ENCODE data around the gene C4A. TPM values are rescaled to one million over a fixed set of nuclear protein-coding genes. Genes with fewer than 3 reads are reported as not detected.
"Not testable (repeated sequence)": the region's sequence is repeated elsewhere in the genome, so short reads cannot be mapped to it uniquely, and the experiment has no call there.

Gene C4A
- total and polyA plus RNA-seq, 3 experiments from 2014 or later: 0.40 to 3.4 (median 3.3) TPM

DNA sequence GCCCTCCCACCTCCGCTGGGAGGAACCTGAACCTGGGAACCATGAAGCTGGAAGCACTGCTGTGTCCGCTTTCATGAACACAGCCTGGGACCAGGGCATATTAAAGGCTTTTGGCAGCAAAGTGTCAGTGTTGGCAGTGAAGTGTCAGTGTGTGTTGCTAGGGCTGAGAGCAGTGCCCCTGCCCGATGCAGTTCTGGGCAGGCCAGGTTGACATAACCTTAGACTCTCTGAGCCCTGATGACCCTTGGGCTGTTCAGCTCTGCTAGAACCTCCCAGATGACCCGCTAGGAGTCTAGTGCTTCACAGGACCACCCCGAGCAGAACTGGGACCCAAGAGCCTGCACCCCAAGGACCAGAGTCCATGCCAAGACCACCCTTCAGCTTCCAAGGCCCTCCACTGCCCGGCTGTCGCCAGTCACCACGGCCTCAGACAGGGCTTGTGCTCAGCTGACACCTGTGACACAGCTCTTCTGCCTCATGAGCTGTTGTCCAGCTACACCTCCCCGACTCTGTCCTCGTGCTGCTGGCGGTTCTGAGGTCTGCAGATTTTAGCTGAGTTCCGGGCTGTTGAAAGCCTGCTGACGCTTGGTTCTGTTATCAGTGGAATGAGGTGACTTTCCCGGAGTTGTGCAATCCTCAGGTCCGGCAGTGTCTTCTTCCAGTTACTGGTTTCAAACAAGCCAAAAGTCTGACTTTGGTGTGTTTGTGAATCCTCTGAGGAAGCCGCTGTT, 53.6 kb downstream of the C4A start:
- H3K4me1 Mint-ChIP-seq; CTCF ChIA-PET; H3K4me3 ChIP-seq (ENCODE audit: low read length); H3K36me3 Mint-ChIP-seq; H3K9me3 Mint-ChIP-seq; H3K27ac Mint-ChIP-seq; H3K4me3 Mint-ChIP-seq; POLR2A ChIA-PET; DNase-seq; H3K27me3 ChIP-seq (ENCODE audit: insufficient read depth, low read length, poor library complexity, severe bottlenecking); H3K27me3 Mint-ChIP-seq; H3K9me3 ChIP-seq (ENCODE audit: low read length); H3K4me1 ChIP-seq (ENCODE audit: insufficient read depth, low read length); H3K36me3 ChIP-seq (ENCODE audit: insufficient read depth, low read length); H3K27ac ChIP-seq (ENCODE audit: low read depth, low read length): not testable (repeated sequence)

GRCh38 chr6:32037136-32037535, 55.3 kb downstream of the C4A start:
- H3K27ac Mint-ChIP-seq; POLR2A ChIA-PET; H3K9me3 ChIP-seq (ENCODE audit: low read length); H3K4me3 Mint-ChIP-seq; H3K4me1 Mint-ChIP-seq; H3K36me3 ChIP-seq (ENCODE audit: insufficient read depth, low read length); DNase-seq; H3K4me1 ChIP-seq (ENCODE audit: insufficient read depth, low read length); H3K27me3 Mint-ChIP-seq; H3K27me3 ChIP-seq (ENCODE audit: insufficient read depth, low read length, poor library complexity, severe bottlenecking); H3K36me3 Mint-ChIP-seq; H3K27ac ChIP-seq (ENCODE audit: low read depth, low read length); H3K9me3 Mint-ChIP-seq; CTCF ChIA-PET; H3K4me3 ChIP-seq (ENCODE audit: low read length): not testable (repeated sequence)

GRCh38 chr6:32037598-32038524, 56.0 kb downstream of the C4A start, which contains the start of gene CYP21A2:
Gene CYP21A2, plus strand, starts transcription at chr6:32038415. Its CDS starts 8 bp downstream, at chr6:32038423.
- H3K36me3 ChIP-seq (ENCODE audit: insufficient read depth, low read length); H3K9me3 Mint-ChIP-seq; DNase-seq; H3K27me3 ChIP-seq (ENCODE audit: insufficient read depth, low read length, poor library complexity, severe bottlenecking); H3K9me3 ChIP-seq (ENCODE audit: low read length); H3K4me1 Mint-ChIP-seq; H3K27me3 Mint-ChIP-seq; H3K4me1 ChIP-seq (ENCODE audit: insufficient read depth, low read length); H3K36me3 Mint-ChIP-seq; POLR2A ChIA-PET; CTCF ChIA-PET; H3K27ac ChIP-seq (ENCODE audit: low read depth, low read length); H3K4me3 ChIP-seq (ENCODE audit: low read length): not testable (repeated sequence)
- Mint-ChIP-seq H3K27ac (peak within 1 kb of the TSS; percentile 40 to 86 (median 68)), H3K4me3 (peak within 1 kb of the TSS in 3 of 7 donors; percentile 2 to 34 (median 32))

- H3K36me3 Mint-ChIP-seq; H3K27me3 Mint-ChIP-seq; H3K27ac Mint-ChIP-seq; CTCF ChIA-PET; POLR2A ChIA-PET; H3K4me3 ChIP-seq (ENCODE audit: low read length); H3K36me3 ChIP-seq (ENCODE audit: insufficient read depth, low read length); H3K4me1 ChIP-seq (ENCODE audit: insufficient read depth, low read length); DNase-seq; H3K27me3 ChIP-seq (ENCODE audit: insufficient read depth, low read length, poor library complexity, severe bottlenecking); H3K9me3 Mint-ChIP-seq; H3K4me3 Mint-ChIP-seq; H3K27ac ChIP-seq (ENCODE audit: low read depth, low read length); H3K9me3 ChIP-seq (ENCODE audit: low read length); H3K4me1 Mint-ChIP-seq: not testable (repeated sequence)
Measured at GRCh38 chr6:32038878-32039277, 57.0 kb downstream of the C4A start.

- H3K4me3 Mint-ChIP-seq; H3K27ac Mint-ChIP-seq; H3K9me3 Mint-ChIP-seq; POLR2A ChIA-PET; H3K36me3 Mint-ChIP-seq; H3K9me3 ChIP-seq (ENCODE audit: low read length); H3K27me3 Mint-ChIP-seq; DNase-seq; H3K4me1 ChIP-seq (ENCODE audit: insufficient read depth, low read length); H3K4me3 ChIP-seq (ENCODE audit: low read length); H3K36me3 ChIP-seq (ENCODE audit: insufficient read depth, low read length); H3K27ac ChIP-seq (ENCODE audit: low read depth, low read length); H3K4me1 Mint-ChIP-seq; H3K27me3 ChIP-seq (ENCODE audit: insufficient read depth, low read length, poor library complexity, severe bottlenecking); CTCF ChIA-PET: not testable (repeated sequence)
Measured at GRCh38 chr6:32039321-32040274, 57.7 kb downstream of the C4A start.

- H3K36me3 Mint-ChIP-seq; H3K27me3 ChIP-seq (ENCODE audit: insufficient read depth, low read length, poor library complexity, severe bottlenecking); H3K4me3 ChIP-seq (ENCODE audit: low read length); H3K9me3 ChIP-seq (ENCODE audit: low read length); H3K9me3 Mint-ChIP-seq; H3K27ac Mint-ChIP-seq; H3K36me3 ChIP-seq (ENCODE audit: insufficient read depth, low read length); DNase-seq; H3K27me3 Mint-ChIP-seq; H3K4me1 ChIP-seq (ENCODE audit: insufficient read depth, low read length); H3K27ac ChIP-seq (ENCODE audit: low read depth, low read length); POLR2A ChIA-PET; H3K4me1 Mint-ChIP-seq; H3K4me3 Mint-ChIP-seq; CTCF ChIA-PET: not testable (repeated sequence)
Measured at GRCh38 chr6:32040299-32041049, 58.6 kb downstream of the C4A start.

GRCh38 chr6:32041050-32041321, 59.1 kb downstream of the C4A start:
- H3K27ac Mint-ChIP-seq; DNase-seq; H3K4me3 Mint-ChIP-seq; H3K27me3 ChIP-seq (ENCODE audit: insufficient read depth, low read length, poor library complexity, severe bottlenecking); H3K36me3 ChIP-seq (ENCODE audit: insufficient read depth, low read length); H3K4me1 ChIP-seq (ENCODE audit: insufficient read depth, low read length); H3K9me3 Mint-ChIP-seq; H3K9me3 ChIP-seq (ENCODE audit: low read length); H3K4me3 ChIP-seq (ENCODE audit: low read length); H3K27ac ChIP-seq (ENCODE audit: low read depth, low read length); H3K4me1 Mint-ChIP-seq; CTCF ChIA-PET; H3K36me3 Mint-ChIP-seq; H3K27me3 Mint-ChIP-seq: not testable (repeated sequence)
- POLR2A ChIA-PET: interaction anchor here (0.6 kb wide), 1 partner anchor 1164 kb away, joined by 4 read pairs; the partner anchor contains the start of gene HSD17B8
